H1 (cell line): ENCODE results near the gene KRT27. TPM values are rescaled to one million over a fixed set of nuclear protein-coding genes. Genes with fewer than 3 reads are reported as not detected.

ENCODE experiments used
- CTCF ChIA-PET: fragments of 300-600 bp; sonication (Branson Sonifier 250); formaldehyde crosslinking; loops from one replicate; lab custom pipeline; 2021; ENCODE audit not compliant: partially characterized antibody; lab: Charles Lee
- POLR2A ChIA-PET: fragments of 300-600 bp; sonication (Branson Sonifier 250); formaldehyde crosslinking; loops from one replicate; lab custom pipeline; 2021; ENCODE audit warnings: inconsistent platforms; ENCODE audit not compliant: partially characterized antibody; lab: Charles Lee
- DNase-seq, 2 experiments: peaks; one replicate each; pipeline versions ENCODE4 v3.0.0 to v3.0.0-alpha.2; 2010 to 2022; ENCODE audit warnings: low spot score in 2 of 2, low read depth in 1 of 2, mixed read lengths in 1 of 2
- FAIRE-seq: peaks from 2 replicates; lab custom pipeline; 2011; peaks lifted over from hg19 to GRCh38; lab: Jason Lieb, UNC
- H2AFZ ChIP-seq: 2 replicates; pipeline ENCODE4 v1.8.1; 2012; ENCODE audit warnings: low read length, inconsistent platforms
- H2AK5ac ChIP-seq: 2 replicates; pipeline ENCODE4 v1.6.1; 2013; ENCODE audit warnings: low read depth, low read length
- H2BK120ac ChIP-seq: replicated peaks from 2 replicates; pipeline ENCODE3; 2013; ENCODE audit warnings: low read depth, low read length, inconsistent platforms
- H2BK12ac ChIP-seq: 2 replicates; pipeline ENCODE4 v1.6.1; 2013; ENCODE audit warnings: low read depth, low read length
- H2BK15ac ChIP-seq: 2 replicates; pipeline ENCODE4 v1.6.1; 2013; ENCODE audit warnings: low read length
- H2BK20ac ChIP-seq: 2 replicates; pipeline ENCODE4 v1.6.1; 2013; ENCODE audit warnings: low read length
- H2BK5ac ChIP-seq: 2 replicates; pipeline ENCODE4 v1.6.1; 2013; ENCODE audit warnings: low read depth, low read length
- H3K14ac ChIP-seq: 2 replicates; pipeline ENCODE4 v1.6.1; 2013; ENCODE audit warnings: inconsistent platforms; ENCODE audit not compliant: insufficient read length
- H3K18ac ChIP-seq: 2 replicates; pipeline ENCODE4 v1.6.1; 2013; ENCODE audit warnings: low read length; ENCODE audit errors: extremely low read depth
- H3K23ac ChIP-seq: 2 replicates; pipeline ENCODE4 v1.6.1; 2013; ENCODE audit warnings: inconsistent platforms; ENCODE audit not compliant: insufficient read length
- H3K23me2 ChIP-seq: 2 replicates; pipeline ENCODE4 v1.6.1; 2013; ENCODE audit warnings: low read depth, low read length
- H3K27ac ChIP-seq: 2 replicates; pipeline ENCODE4 v1.6.1; 2011; ENCODE audit warnings: low read depth, low read length, inconsistent platforms
- H3K27me3 ChIP-seq, 4 experiments: replicated peaks in 1 of 4; 1 replicate in 1 of 4; 2 replicates in 3 of 4; pipeline versions ENCODE4 v1.6.1 to v1.8.1; 2011 to 2013; ENCODE audit warnings: low read length in 3 of 4, mild to moderate bottlenecking in 3 of 4, inconsistent platforms in 2 of 4, mixed read lengths in 2 of 4, moderate library complexity in 1 of 4; ENCODE audit not compliant: control insufficient read depth in 3 of 4, insufficient read depth in 3 of 4; ENCODE audit errors: extremely low read depth in 1 of 4
- H3K36me3 ChIP-seq, 4 experiments: 2 replicates each; pipeline versions ENCODE4 v1.6.1 to v1.8.1; 2011 to 2013; ENCODE audit warnings: mild to moderate bottlenecking in 4 of 4, low read length in 3 of 4, moderate library complexity in 2 of 4, control low read depth in 1 of 4, inconsistent platforms in 1 of 4; ENCODE audit not compliant: insufficient read depth in 4 of 4, control insufficient read depth in 2 of 4
- H3K4ac ChIP-seq: replicated peaks from 2 replicates; pipeline ENCODE3; 2013; ENCODE audit warnings: low read length, low read depth, mixed read lengths, inconsistent platforms; ENCODE audit not compliant: insufficient read length
- H3K4me1 ChIP-seq, 4 experiments: replicated peaks in 1 of 4; 1 replicate in 1 of 4; 2 replicates in 3 of 4; pipeline versions ENCODE4 v1.6.1 to v1.8.1; 2011 to 2013; ENCODE audit warnings: low read length in 3 of 4, inconsistent platforms in 2 of 4, mixed read lengths in 1 of 4; ENCODE audit not compliant: insufficient read depth in 4 of 4, control insufficient read depth in 3 of 4
- H3K4me2 ChIP-seq, 2 experiments: 2 replicates each; pipeline versions ENCODE4 v1.6.1 to v1.8.1; 2011 to 2013; ENCODE audit warnings: low read depth in 2 of 2, low read length in 2 of 2, control low read depth in 1 of 2, inconsistent platforms in 1 of 2, mild to moderate bottlenecking in 1 of 2; ENCODE audit not compliant: insufficient read depth in 1 of 2
- H3K4me3 ChIP-seq, 4 experiments: fragments of 200-600, 300-600 bp in 1 of 4; sonication (generic), shearing (Covaris generic), sonication (Bioruptor Twin) in 1 of 4; 2 replicates each; pipeline versions ENCODE4 v1.5.1 to v1.8.1; 2011 to 2016; ENCODE audit warnings: low read length in 4 of 4, low read depth in 3 of 4, control low read depth in 2 of 4, inconsistent platforms in 2 of 4, mild to moderate bottlenecking in 2 of 4, mixed read lengths in 1 of 4, moderate library complexity in 1 of 4; ENCODE audit not compliant: insufficient read depth in 2 of 4; ENCODE audit errors: extremely low read depth in 1 of 4
- H3K56ac ChIP-seq: replicated peaks from 2 replicates; pipeline ENCODE3; 2013; ENCODE audit warnings: low read depth, mild to moderate bottlenecking, mixed read lengths, low read length, inconsistent platforms; ENCODE audit not compliant: insufficient read length
- H3K79me1 ChIP-seq: 2 replicates; pipeline ENCODE4 v1.6.1; 2013; ENCODE audit warnings: low read depth, low read length, control low read depth
- H3K79me2 ChIP-seq, 2 experiments: 2 replicates each; pipeline versions ENCODE4 v1.6.1 to v1.8.1; 2012 to 2013; ENCODE audit warnings: low read length in 2 of 2, mild to moderate bottlenecking in 2 of 2, inconsistent platforms in 1 of 2; ENCODE audit not compliant: insufficient read depth in 2 of 2, control insufficient read depth in 1 of 2
- H3K9ac ChIP-seq, 4 experiments: replicated peaks in 1 of 4; 1 replicate in 1 of 4; 2 replicates in 3 of 4; pipeline versions ENCODE4 v1.6.1 to v1.8.1; 2011 to 2013; ENCODE audit warnings: low read depth in 3 of 4, low read length in 3 of 4, control low read depth in 2 of 4, mild to moderate bottlenecking in 2 of 4, moderate library complexity in 2 of 4, inconsistent platforms in 1 of 4; ENCODE audit errors: extremely low read depth in 1 of 4
- H3K9me3 ChIP-seq, 2 experiments: 2 replicates each; pipeline versions ENCODE4 v1.6.1 to v1.8.1; 2012 to 2013; ENCODE audit warnings: mild to moderate bottlenecking in 2 of 2, moderate library complexity in 2 of 2, control low read depth in 1 of 2, inconsistent platforms in 1 of 2, low read depth in 1 of 2, low read length in 1 of 2, mixed read lengths in 1 of 2; ENCODE audit not compliant: insufficient read depth in 2 of 2
- H4K20me1 ChIP-seq, 2 experiments: replicated peaks in 1 of 2; 2 replicates each; pipeline versions ENCODE3 to v1.8.1; 2011 to 2013; ENCODE audit warnings: inconsistent platforms in 2 of 2, low read length in 2 of 2, mild to moderate bottlenecking in 1 of 2; ENCODE audit not compliant: insufficient read depth in 2 of 2, control insufficient read depth in 1 of 2
- H4K5ac ChIP-seq: 2 replicates; pipeline ENCODE4 v1.6.1; 2013; ENCODE audit warnings: low read length, low read depth, mixed read lengths, inconsistent platforms; ENCODE audit not compliant: insufficient read length
- H4K8ac ChIP-seq: 2 replicates; pipeline ENCODE4 v1.8.0; 2013; ENCODE audit warnings: mild to moderate bottlenecking, moderate library complexity, low read length, inconsistent platforms; ENCODE audit not compliant: insufficient read depth; ENCODE audit errors: extremely low read depth
- H4K91ac ChIP-seq: replicated peaks from 2 replicates; pipeline ENCODE3; 2013; ENCODE audit warnings: low read length, mixed read lengths, inconsistent platforms; ENCODE audit not compliant: insufficient read length
- ATF2 ChIP-seq: IDR thresholded peaks from 2 replicates; pipeline ENCODE4 v1.6.1; 2012; ENCODE audit warnings: low read length, inconsistent platforms
- BACH1 ChIP-seq: IDR thresholded peaks from 2 replicates; pipeline ENCODE4 v1.6.1; 2012; ENCODE audit warnings: low read length, improper control_type of control experiment
- CBX8 ChIP-seq: fragments of 300-800, 300-1000 bp; sonication (generic); IDR thresholded peaks from 2 replicates; pipeline ENCODE4 v1.7.1; 2016; ENCODE audit warnings: low read depth, low read length, borderline replicate concordance
- CEBPB ChIP-seq: IDR thresholded peaks from 2 replicates; pipeline ENCODE4 v1.6.1; 2012; ENCODE audit warnings: low read depth, low read length
- CHD1 ChIP-seq: IDR thresholded peaks from 2 replicates; pipeline ENCODE4 v1.6.1; 2012; ENCODE audit warnings: low read depth, low read length, improper control_type of control experiment
- FOSL1 ChIP-seq: IDR thresholded peaks from 2 replicates; pipeline ENCODE4 v1.6.1; 2011; ENCODE audit warnings: mild to moderate bottlenecking, low read depth, low read length, moderate library complexity; ENCODE audit not compliant: insufficient read depth
- KDM5A ChIP-seq: fragments of 200-600 bp; IDR thresholded peaks from 2 replicates; pipeline ENCODE4 v1.7.1; 2012; ENCODE audit warnings: mild to moderate bottlenecking, low read length, inconsistent platforms, mixed read lengths
- MAFK ChIP-seq: IDR thresholded peaks from 2 replicates; pipeline ENCODE4 v1.6.1; 2012; ENCODE audit warnings: low read depth, mild to moderate bottlenecking, improper control_type of control experiment, low read length
- SP2 ChIP-seq: IDR thresholded peaks from 2 replicates; pipeline ENCODE4 v1.6.1; 2012; ENCODE audit warnings: mild to moderate bottlenecking, low read length, inconsistent platforms
- SUZ12 ChIP-seq: fragments of 200-600 bp; sonication (generic); IDR thresholded peaks from 2 replicates; pipeline ENCODE4 v1.6.1; 2012; ENCODE audit warnings: mild to moderate bottlenecking, inconsistent platforms, low read length, moderate library complexity, mixed read lengths
- TCF12 ChIP-seq: IDR thresholded peaks from 2 replicates; pipeline ENCODE4 v1.6.1; 2011; ENCODE audit warnings: low read depth, mild to moderate bottlenecking, low read length
- WGBS, 2 experiments: shearing (Covaris generic) in 1 of 2; methylation state at CpG; one replicate each; pipeline versions ENCODE4 v1.1.6 to v1.1.7; 2013 to 2015; ENCODE audit warnings: low lambda C conversion rate in 2 of 2, mixed read lengths in 2 of 2, inconsistent platforms in 1 of 2, low coverage in 1 of 2, missing lambda C conversion rate in 1 of 2; ENCODE audit not compliant: insufficient replicate concordance in 2 of 2, insufficient coverage in 1 of 2, insufficient read length in 1 of 2; ENCODE audit errors: extremely low coverage in 1 of 2, missing lambda C conversion rate in 1 of 2; 5-methylcytosine and 5-hydroxymethylcytosine counted together
- polyA plus RNA-seq, 7 experiments: library from polyadenylated mRNA; depleted of rRNA in 3 of 7; stranded (reverse) in 5 of 7; unstranded in 2 of 7; fragments of >200 nt in 5 of 7; fragments of 200-250 nt in 2 of 7; gene quantifications; 1 replicate in 5 of 7; 2 replicates in 1 of 7; 4 replicates in 1 of 7; pipeline versions ENCODE4 v1.2.1 to v1.2.3, GENCODE V29; 2011 to 2013; ENCODE audit warnings: missing spikeins in 2 of 7, mixed read lengths in 2 of 7
- total RNA-seq: library from RNA; stranded (reverse); fragmentation: NEBNext Ultra II Directional; extraction: Animal tissue kit (Norgen Biotek cat#: 25700); gene quantifications from 2 replicates; pipeline ENCODE4 v1.2.1, GENCODE V29; 2021

Gene KRT27
- total and polyA plus RNA-seq, 2 of the 8 experiments (the other 6 are each of a cell fraction or from before 2014, with no cell fraction given), result not detected

GRCh38 chr17:40824015-40824832 lies 41.9 kb upstream of the KRT27 start:
- POLR2A ChIA-PET, result no interaction called here
- peaks cover 0 to 2% of the 10 kb centered on the region in 2 experiments for H4K20me1 ChIP-seq
- H4K8ac ChIP-seq, result no peak overlapping the region
- no peak overlapping the region for H3K23ac ChIP-seq
- H2AFZ ChIP-seq, result no peak overlapping the region
- no peak overlapping the region for H3K27ac ChIP-seq
- no peak for DNase-seq
- H3K18ac ChIP-seq, result no peak overlapping the region
- no peaks in the 10 kb centered on the region for H3K4me1 ChIP-seq
- no peak overlapping the region for H3K56ac ChIP-seq
- no peaks in the 10 kb centered on the region for H3K36me3 ChIP-seq
- CTCF ChIA-PET, result interaction anchor here (1.1 kb wide), 1 partner anchor 79 kb away, joined by 4 read pairs; no protein-coding TSS in a partner anchor
- 100% methylated on average over 1 of the region's 1 CpG; no CpG with 5 or more reads in 1 of the 2 experiments for WGBS, 2 experiments
- no peaks in the 10 kb centered on the region for H3K9me3 ChIP-seq
- H4K91ac ChIP-seq, result no peak overlapping the region
- no peak overlapping the region for H2BK15ac ChIP-seq
- no peaks in the 10 kb centered on the region; the same call in 1 of the 2 replicates for H3K23me2 ChIP-seq
- H3K4ac ChIP-seq, result no peak overlapping the region
- H3K79me1 ChIP-seq, result no peaks in the 10 kb centered on the region
- H2BK5ac ChIP-seq, result no peak overlapping the region
- H2BK120ac ChIP-seq, result no peak overlapping the region
- no peak overlapping the region for H3K4me2 ChIP-seq
- no peak overlapping the region for H2AK5ac ChIP-seq
- no peak overlapping the region for H3K9ac ChIP-seq
- no peak overlapping the region for H3K14ac ChIP-seq
- peaks cover 0 to 9% (median 1%) of the 10 kb centered on the region in 4 experiments; a peak in 2 of 7 replicates for H3K27me3 ChIP-seq
- H2BK20ac ChIP-seq, result no peak overlapping the region
- H3K4me3 ChIP-seq, result no peak overlapping the region
- no peak overlapping the region for H2BK12ac ChIP-seq
- no peak overlapping the region for H4K5ac ChIP-seq
- no peaks in the 10 kb centered on the region for H3K79me2 ChIP-seq
- no peak for FAIRE-seq
- TF ChIP-seq CEBPB (no peak), BACH1 (no peak), ATF2 (no peak), MAFK (no peak), TCF12 (no peak), CBX8 (no peak), KDM5A (no peak), SUZ12 (no peak), SP2 (no peak), CHD1 (no peak), FOSL1 (no peak)
